Activated T-cell treated with anti-CD3 and anti-CD28 coated beads for 48 hours (primary cell): ENCODE measurements around the gene CCDC170.
"Not testable (repeated sequence)": the region's sequence is repeated elsewhere in the genome, so short reads cannot be mapped to it uniquely, and the experiment has no call there.

Experiments used
- DNase-seq: peaks from one replicate; pipeline ENCODE4 v3.0.0-alpha.2; 2020; ENCODE audit warnings: low read depth

Gene CCDC170

GRCh38 chr6:151494235-151494935, 568 bp downstream of the CCDC170 start:
- DNase-seq: peak; percentile 23

- DNase-seq: no peak
Measured at GRCh38 chr6:151494936-151495320, 1.1 kb downstream of the CCDC170 start.

- DNase-seq: no peak
Measured at GRCh38 chr6:151495380-151495779, 1.6 kb downstream of the CCDC170 start.

GRCh38 chr6:151497905-151498304, 4.1 kb downstream of the CCDC170 start:
- DNase-seq: no peak

GRCh38 chr6:151498327-151498726, 4.5 kb downstream of the CCDC170 start:
- DNase-seq: no peak

GRCh38 chr6:151499551-151499950, 5.7 kb downstream of the CCDC170 start:
- no peak for DNase-seq

GRCh38 chr6:151501511-151502136, 7.8 kb downstream of the CCDC170 start:
- DNase-seq: no peak

- no peak for DNase-seq
Measured at GRCh38 chr6:151502499-151502898, 8.7 kb downstream of the CCDC170 start.

- DNase-seq: no peak
Measured at GRCh38 chr6:151506761-151507160, 12.9 kb downstream of the CCDC170 start.

- DNase-seq: no peak
Measured at GRCh38 chr6:151509048-151509447, 15.2 kb downstream of the CCDC170 start.

- DNase-seq: no peak
Measured at GRCh38 chr6:151512481-151512880, 18.7 kb downstream of the CCDC170 start.

- DNase-seq: no peak
Measured at GRCh38 chr6:151514000-151514730, 20.3 kb downstream of the CCDC170 start.

GRCh38 chr6:151518992-151519391, 25.2 kb downstream of the CCDC170 start:
- DNase-seq: not testable (repeated sequence)

GRCh38 chr6:151523034-151523433, 29.2 kb downstream of the CCDC170 start:
- DNase-seq: no peak

- DNase-seq: no peak
Measured at GRCh38 chr6:151524059-151524458, 30.2 kb downstream of the CCDC170 start.

GRCh38 chr6:151534576-151534975, 40.8 kb downstream of the CCDC170 start:
- no peak for DNase-seq

- no peak for DNase-seq
Measured at GRCh38 chr6:151535476-151536187, 41.8 kb downstream of the CCDC170 start.

GRCh38 chr6:151536188-151536479, 42.3 kb downstream of the CCDC170 start:
- DNase-seq: no peak

- DNase-seq: no peak
Measured at GRCh38 chr6:151537556-151537955, 43.7 kb downstream of the CCDC170 start.

- DNase-seq: no peak
Measured at GRCh38 chr6:151539506-151540268, 45.9 kb downstream of the CCDC170 start.

- no peak for DNase-seq
Measured at GRCh38 chr6:151544453-151544852, 50.6 kb downstream of the CCDC170 start.

- not testable (repeated sequence) for DNase-seq
Measured at GRCh38 chr6:151544884-151545283, 51.1 kb downstream of the CCDC170 start.
